HepG2 (cell line): Measurements from ENCODE around the gene PYGO2. TPM values are rescaled to one million over a fixed set of nuclear protein-coding genes. Genes with fewer than 3 reads are reported as not detected.
A peak's percentile ranks its signal among the peaks of the same experiment; 100 is the strongest.

Source experiments
- DMAP1 ChIP-seq: IDR thresholded peaks from 2 replicates; pipeline ENCODE4 v1.6.1; 2016
- GABPB1 ChIP-seq: IDR thresholded peaks from 2 replicates; pipeline ENCODE4 v1.6.1; 2016; ENCODE audit warnings: mild to moderate bottlenecking, missing genetic modification reagents, moderate library complexity, missing compliant biosample characterization
- KLF9 ChIP-seq: IDR thresholded peaks from 2 replicates; pipeline ENCODE4 v1.6.1; 2016; ENCODE audit warnings: low read depth
- MTF1 ChIP-seq: sonication (generic); formaldehyde crosslinking; IDR thresholded peaks from 2 replicates; pipeline ENCODE4 v1.5.0; 2020; ENCODE audit warnings: missing genetic modification reagents
- MYC ChIP-seq: sonication (generic); formaldehyde crosslinking; IDR thresholded peaks from 2 replicates; pipeline ENCODE4 v1.9.0; 2021; ENCODE audit warnings: missing genetic modification reagents, borderline replicate concordance
- NFYB ChIP-seq: sonication (generic); formaldehyde crosslinking; IDR thresholded peaks from 2 replicates; pipeline ENCODE4 v1.4.0; 2020; ENCODE audit warnings: missing genetic modification reagents
- NPAS2 ChIP-seq: sonication (generic); formaldehyde crosslinking; IDR thresholded peaks from 2 replicates; pipeline ENCODE4 v1.8.0; 2022; ENCODE audit warnings: mild to moderate bottlenecking, missing genetic modification reagents, borderline replicate concordance
- PHF20 ChIP-seq: sonication (generic); formaldehyde crosslinking; IDR thresholded peaks from 2 replicates; pipeline ENCODE4 v1.5.0; 2020; ENCODE audit warnings: mild to moderate bottlenecking, missing genetic modification reagents
- SMAD9 ChIP-seq: sonication (generic); formaldehyde crosslinking; IDR thresholded peaks from 2 replicates; pipeline ENCODE4 v1.5.1; 2020; ENCODE audit warnings: mild to moderate bottlenecking, missing genetic modification reagents
- STAT5B ChIP-seq: sonication (generic); formaldehyde crosslinking; IDR thresholded peaks from 2 replicates; pipeline ENCODE4 v1.4.0; 2020; ENCODE audit warnings: missing genetic modification reagents
- TFE3 ChIP-seq: IDR thresholded peaks from 2 replicates; pipeline ENCODE4 v1.6.1; 2016
- TOPORS ChIP-seq: sonication (generic); formaldehyde crosslinking; IDR thresholded peaks from 2 replicates; pipeline ENCODE4 v1.8.0; 2023; ENCODE audit warnings: mild to moderate bottlenecking, missing genetic modification reagents
- U2AF1 ChIP-seq: fragments of 200-400 bp; formaldehyde crosslinking; optimal IDR thresholded peaks from 2 replicates; pipeline ENCODE3; 2017; ENCODE audit warnings: mild to moderate bottlenecking, low read depth, low read length
- XRCC5 ChIP-seq: fragments of 200-400 bp; formaldehyde crosslinking; optimal IDR thresholded peaks from 2 replicates; pipeline ENCODE3; 2017; ENCODE audit warnings: mild to moderate bottlenecking, low read length
- ZMYM3 ChIP-seq: sonication (generic); formaldehyde crosslinking; IDR thresholded peaks from 2 replicates; pipeline ENCODE4 v1.5.1; 2020; ENCODE audit warnings: mild to moderate bottlenecking, missing genetic modification reagents
- ZNF160 ChIP-seq: sonication (generic); formaldehyde crosslinking; IDR thresholded peaks from 2 replicates; pipeline ENCODE4 v1.8.0; 2022; ENCODE audit warnings: mild to moderate bottlenecking, inconsistent platforms, missing genetic modification reagents
- ZNF235 ChIP-seq: sonication (generic); formaldehyde crosslinking; IDR thresholded peaks from 2 replicates; pipeline ENCODE4 v1.8.1; 2023; ENCODE audit warnings: mild to moderate bottlenecking, missing genetic modification reagents, borderline replicate concordance
- ZNF33B ChIP-seq: sonication (generic); formaldehyde crosslinking; IDR thresholded peaks from 2 replicates; pipeline ENCODE4 v1.5.1; 2020; ENCODE audit warnings: mild to moderate bottlenecking, missing genetic modification reagents
- ZNF430 ChIP-seq: sonication (generic); formaldehyde crosslinking; IDR thresholded peaks from 2 replicates; pipeline ENCODE4 v1.9.0; 2021; ENCODE audit warnings: mild to moderate bottlenecking, missing genetic modification reagents
- ZNF530 ChIP-seq: sonication (generic); formaldehyde crosslinking; IDR thresholded peaks from 2 replicates; pipeline ENCODE4 v1.5.0; 2020; ENCODE audit warnings: low read depth, mild to moderate bottlenecking, missing genetic modification reagents
- ZNF567 ChIP-seq: sonication (generic); formaldehyde crosslinking; IDR thresholded peaks from 2 replicates; pipeline ENCODE4 v1.8.1; 2023; ENCODE audit warnings: mild to moderate bottlenecking, missing genetic modification reagents, borderline replicate concordance
- ZNF687 ChIP-seq: sonication (generic); formaldehyde crosslinking; IDR thresholded peaks from 2 replicates; pipeline ENCODE4 v1.5.1; 2020; ENCODE audit warnings: mild to moderate bottlenecking, missing genetic modification reagents, moderate library complexity
- ZNF740 ChIP-seq: sonication (generic); formaldehyde crosslinking; IDR thresholded peaks from 2 replicates; pipeline ENCODE4 v1.4.0; 2020; ENCODE audit warnings: missing genetic modification reagents
- ZNF839 ChIP-seq: sonication (generic); formaldehyde crosslinking; IDR thresholded peaks from 2 replicates; pipeline ENCODE4 v1.4.0; 2020; ENCODE audit warnings: missing genetic modification reagents, mild to moderate bottlenecking, borderline replicate concordance
- ZSCAN21 ChIP-seq: sonication (generic); formaldehyde crosslinking; IDR thresholded peaks from 2 replicates; pipeline ENCODE4 v1.8.0; 2022; ENCODE audit warnings: mild to moderate bottlenecking, missing genetic modification reagents, moderate library complexity, borderline replicate concordance
- polyA plus RNA-seq, 8 experiments: library from polyadenylated mRNA; depleted of rRNA in 3 of 8; stranded (reverse) in 7 of 8; unstranded in 1 of 8; fragments of >200 nt; fragmentation: Illumina TruSeq in 4 of 8; extraction: Trizol in 4 of 8; gene quantifications; 2 replicates each; pipeline versions ENCODE4 v1.2.1 to v1.2.3, GENCODE V29; 2011 to 2016; ENCODE audit warnings: low read depth in 4 of 8, missing spikeins in 1 of 8, mixed read lengths in 1 of 8; ENCODE audit not compliant: insufficient read depth in 1 of 8
- total RNA-seq, 5 experiments: library from RNA; depleted of rRNA; stranded (reverse); fragments of >200 nt; fragmentation: Illumina TruSeq; extraction: Trizol; gene quantifications; 2 replicates each; pipeline ENCODE4 v1.2.3, GENCODE V29; 2016; ENCODE audit warnings: low read depth in 1 of 5

PYGO2 gene
- total and polyA plus RNA-seq, 2 of the 13 experiments (the other 11 are each of a cell fraction or from before 2014, with no cell fraction given): 20.3 to 21.8 TPM

GRCh38 chr1:154961207-154962155 is at the start of gene PYGO2 (continued):
- TF ChIP-seq STAT5B (no peak), ZNF235 (CRISPR knock-in tag) (0 out of 2 replicates have a peak, but pooled peaks have one; percentile 26), NPAS2 (CRISPR knock-in tag) (0 out of 2 replicates have a peak, but pooled peaks have one; percentile 51), GABPB1 (peak; percentile 96), ZNF839 (peak; percentile 46; the same call in 1 of the 2 replicates), ZSCAN21 (peak; percentile 64), MYC (peak; percentile 69), ZNF430 (peak; percentile 78), ZNF160 (CRISPR knock-in tag) (peak; percentile 90), TFE3 (CRISPR knock-in tag) (no peak), PHF20 (CRISPR knock-in tag) (peak; percentile 73), NFYB (peak; percentile 35; the same call in 1 of the 2 replicates), ZNF530 (CRISPR knock-in tag) (no peak), DMAP1 (CRISPR knock-in tag) (peak; percentile 50; the same call in 1 of the 2 replicates), ZNF33B (no peak; the same call in 1 of the 2 replicates), U2AF1 (peak; percentile 76), TOPORS (CRISPR knock-in tag) (peak; percentile 60; the same call in 1 of the 2 replicates), SMAD9 (CRISPR knock-in tag) (no peak), ZNF687 (peak; percentile 84), ZNF740 (CRISPR knock-in tag) (peak; percentile 64; the same call in 1 of the 2 replicates), ZMYM3 (CRISPR knock-in tag) (no peak), KLF9 (CRISPR knock-in tag) (no peak), MTF1 (CRISPR knock-in tag) (0 out of 2 replicates have a peak, but pooled peaks have one; percentile 56), ZNF567 (CRISPR knock-in tag) (peak; percentile 58; the same call in 1 of the 2 replicates), XRCC5 (peak; percentile 46)
